ENCODE data around the gene DBF4B. TPM values are rescaled to one million over a fixed set of nuclear protein-coding genes. Genes with fewer than 3 reads are reported as not detected.

The DBF4B gene
- total and polyA plus RNA-seq, 2 of the 13 experiments (the other 11 are each of a cell fraction or from before 2014, with no cell fraction given): 11.7 to 13.2 TPM

GRCh38 chr17:44774271-44775135 is 66.0 kb downstream of the DBF4B start (continued):
- TF ChIP-seq RNF2 (conservative IDR thresholded peaks at IDR 0.05; ENCODE audit: low read depth): 0 out of 2 replicates have a peak, but pooled peaks have one; percentile 15
- no peak for TF ChIP-seq ZNF407 (CRISPR knock-in tag; IDR thresholded peaks at IDR 0.05; ENCODE audit: not compliant biosample characterization)
- TF ChIP-seq NRL (CRISPR knock-in tag; IDR thresholded peaks at IDR 0.05; ENCODE audit: borderline replicate concordance): no peak
- no peak for TF ChIP-seq FOXA1 (IDR thresholded peaks at IDR 0.05)
- TF ChIP-seq FOXA1 (CRISPR knock-in tag; IDR thresholded peaks at IDR 0.05): no peak
- no peak for TF ChIP-seq ZNF576 (CRISPR knock-in tag; IDR thresholded peaks at IDR 0.05)
- TF ChIP-seq KDM2A (CRISPR knock-in tag; IDR thresholded peaks at IDR 0.05; ENCODE audit: borderline replicate concordance, low read depth): peak; percentile 92
- no peak for TF ChIP-seq TBL1XR1 (IDR thresholded peaks at IDR 0.05; ENCODE audit: borderline replicate concordance, low read length, partially characterized antibody)
- no peak for TF ChIP-seq RFX1 (IDR thresholded peaks at IDR 0.05)
- TF ChIP-seq TBX3 (IDR thresholded peaks at IDR 0.05; ENCODE audit: borderline replicate concordance): no peak
- TF ChIP-seq ATF2 (CRISPR knock-in tag; IDR thresholded peaks at IDR 0.05): no peak; the same call in 1 of the 2 replicates
- no peak for TF ChIP-seq ZNF75D (CRISPR knock-in tag; IDR thresholded peaks at IDR 0.05; ENCODE audit: borderline replicate concordance)
- peak; percentile 61 for TF ChIP-seq SP4 (CRISPR knock-in tag; IDR thresholded peaks at IDR 0.05)
- TF ChIP-seq ZSCAN31 (CRISPR knock-in tag; IDR thresholded peaks at IDR 0.05; ENCODE audit: low read depth): no peak
- no peak for TF ChIP-seq GABPB1 (CRISPR knock-in tag; IDR thresholded peaks at IDR 0.05)
- TF ChIP-seq ZMYM4 (CRISPR knock-in tag; IDR thresholded peaks at IDR 0.05): 0 out of 2 replicates have a peak, but pooled peaks have one; percentile 8
- no peak for TF ChIP-seq ZSCAN5A (CRISPR knock-in tag; IDR thresholded peaks at IDR 0.05; ENCODE audit: borderline replicate concordance)
- TF ChIP-seq ZNF883 (CRISPR knock-in tag; IDR thresholded peaks at IDR 0.05; ENCODE audit: not compliant biosample characterization): no peak

Data from HepG2 (cell line).